Heart right ventricle (tissue), 16 donors: ENCODE results near the gene ADGRD2. TPM values are rescaled to one million over a fixed set of nuclear protein-coding genes. Genes with fewer than 3 reads are reported as not detected.

Experiments used
- ATAC-seq, 8 donors: fragments of 200-7000 bp; cut with Tn5 transposase; one replicate each; pipeline ENCODE4 v1.9.1; 2020; ENCODE audit warnings: mild to moderate bottlenecking in 8 of 8, moderate library complexity in 8 of 8, moderate number of reproducible peaks in 1 of 8
- DNase-seq, 2 donors: peaks; one replicate each; pipeline ENCODE4 v3.0.0-alpha.2; 2020
- H3K27ac ChIP-seq, 10 donors: fragments of 200-600 bp; sonication (generic) in 2 of 10; one replicate each; pipeline versions ENCODE4 v1.5.0 to v1.8.0; 2020 to 2022; ENCODE audit warnings: mild to moderate bottlenecking in 3 of 10
- H3K27me3 ChIP-seq, 7 donors: fragments of 200-600 bp; one replicate each; pipeline ENCODE4 v1.8.0; 2021 to 2022; ENCODE audit warnings: mild to moderate bottlenecking in 2 of 7
- H3K36me3 ChIP-seq, 9 donors: fragments of 200-600 bp; sonication (generic) in 1 of 9; one replicate each; pipeline versions ENCODE4 v1.5.0 to v1.8.0; 2020 to 2022; ENCODE audit warnings: mild to moderate bottlenecking in 2 of 9
- H3K4me1 ChIP-seq, 9 donors: fragments of 200-600 bp; sonication (generic) in 1 of 9; one replicate each; pipeline versions ENCODE4 v1.5.0 to v1.8.0; 2020 to 2022; ENCODE audit warnings: mild to moderate bottlenecking in 4 of 9
- H3K4me3 ChIP-seq, 10 donors: fragments of 200-600 bp; sonication (generic) in 2 of 10; one replicate each; pipeline versions ENCODE4 v1.5.0 to v1.8.0; 2020 to 2022; ENCODE audit warnings: mild to moderate bottlenecking in 7 of 10, moderate library complexity in 2 of 10
- H3K9me3 ChIP-seq, 11 donors: fragments of 200-600 bp in 10 of 11; sonication (generic) in 2 of 11; one replicate each; pipeline versions ENCODE4 v1.5.0 to v1.8.0; 2013 to 2022; ENCODE audit warnings: mild to moderate bottlenecking in 2 of 11, control low read depth in 1 of 11, moderate library complexity in 1 of 11
- CTCF ChIP-seq, 9 donors: fragments of 200-600 bp; sonication (generic) in 2 of 9; IDR thresholded peaks; one replicate each; pipeline versions ENCODE4 v1.5.0 to v1.8.0; 2021 to 2022; ENCODE audit warnings: antibody characterized with exemption in 9 of 9, mild to moderate bottlenecking in 5 of 9, moderate library complexity in 1 of 9
- WGBS, 2 donors: extraction: QIAGEN DNeasy Blood & Tissue Kit; methylation state at CpG; one replicate each; pipeline ENCODE4 v1.1.7; 2013; ENCODE audit warnings: inconsistent platforms in 1 of 2; 5-methylcytosine and 5-hydroxymethylcytosine counted together
- intact Hi-C, 10 donors: fragments of 100-400 bp; cut with DNase I; formaldehyde crosslinking; loops; one replicate each; pipeline versions ENCODE4 v1.11.1 to v1.14.2; 2022
- polyA plus RNA-seq, 2 donors: library from polyadenylated mRNA; stranded (reverse); fragments of 200-250 nt; gene quantifications; one replicate each; pipeline ENCODE4 v1.2.3, GENCODE V29; 2013
- total RNA-seq, 10 donors: library from RNA; stranded (reverse); fragmentation: NEBNext Ultra II Directional in 3 of 10; extraction: Animal tissue kit (Norgen Biotek cat#: 25700) in 3 of 10; gene quantifications; one replicate each; pipeline versions ENCODE4 v1.2.1 to v1.2.4, GENCODE V29; 2021 to 2023
- donor health status: Arrhythmogenic right ventricular cardiomyopathy.
- donor health status: ischemic (EF 13 %, LVEDD 7.1; RV severe dilation, severe dysfunction).
- donor health status: healthy with polysubstance abuse.
- donor health status: DM: no; HTN: yes; CAD: no.
- donor health status: DM: no; HTN: no; CAD: no.
- donor health status: ischemic (EF 25% LVEDD 6.9; RV normal size, moderate dysfunction).
- donor health status: ischemic (EF 25% LVEDD 5.7; RV mildly dilated, moderate dysfunction).
- donor health status: healthy.
- donor health status: DM: yes; HTN: yes; CAD: no.
- donor health status: Ischemic cardiomyopathy.
- donor health status: ischemic (EF 35%, LVEDD 5.7; RV mildly dilated, moderate dysfunction).
- donor health status: nonischemic (EF 11% LVEDD 7.7; RV severe dilation, severe dysfunction).
- donor health status: DM: yes; HTN: yes; CAD: no.
- donor health status: PGD.
- donor health status: ischemic (EF 29% LVEDD 5.4; RV normal size, mild dysfunction).
- donor health status: nonischemic (EF 23%, LVEDD 6.1; RV moderate dilation, normal function).

Gene ADGRD2
- total and polyA plus RNA-seq, 12 donors = 0.03 to 0.68 TPM; not detected in 10

DNA sequence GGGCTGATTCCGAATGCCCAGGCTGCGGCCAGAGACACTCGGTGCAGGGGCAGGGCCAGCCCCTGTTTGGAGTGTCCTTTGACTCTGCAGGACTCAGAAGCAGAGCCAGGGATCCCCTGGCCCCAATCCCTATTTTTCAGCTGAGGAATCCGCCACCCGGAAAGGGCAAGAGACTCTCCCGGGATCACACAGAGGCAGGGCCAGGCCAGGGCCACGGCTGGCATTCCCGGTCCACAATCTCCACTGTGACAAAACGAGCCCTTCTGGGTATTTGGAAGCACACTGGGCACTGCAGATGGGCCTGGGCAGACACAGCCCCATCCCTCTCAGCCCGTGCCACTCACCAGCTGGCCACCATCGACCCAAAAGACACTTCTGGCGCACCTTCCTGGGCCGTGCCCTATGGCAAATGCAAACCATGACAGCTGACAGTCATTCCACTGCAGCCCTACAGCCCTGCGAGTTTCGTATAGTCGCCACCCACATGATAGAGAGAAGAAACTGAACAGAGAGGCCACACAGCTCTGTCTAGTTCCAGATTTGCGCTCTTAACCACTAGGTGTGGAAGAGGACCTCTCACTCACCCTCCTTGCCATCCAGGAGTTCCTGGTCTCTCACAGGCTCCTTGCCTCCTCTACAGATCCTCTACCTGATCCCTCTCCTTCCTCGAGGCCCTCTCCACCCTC is 43.7 kb downstream of the ADGRD2 start:
- intact Hi-C loops = no loop called here
- H3K9me3 ChIP-seq = no peaks in the 10 kb centered on the region
- H3K4me3 ChIP-seq = no peak overlapping the region
- no peak overlapping the region for H3K27ac ChIP-seq
- DNase-seq (no peak), ATAC-seq (no peak)
- no peak for TF ChIP-seq CTCF (IDR thresholded peaks at IDR 0.05)
- WGBS, 2 donors = 78 to 80% methylated on average over 18 of the region's 18 CpGs
- H3K36me3 ChIP-seq = no peaks in the 10 kb centered on the region
- peaks cover 0 to 52% (median 13%) of the 10 kb centered on the region in 7 donors for H3K27me3 ChIP-seq
- H3K4me1 ChIP-seq = no peaks in the 10 kb centered on the region

GRCh38 chr9:124495126-124496074 is 45.1 kb downstream of the ADGRD2 start:
- ATAC-seq (peak in 1 of 8 donors; percentile 36), DNase-seq (no peak)
- intact Hi-C loops = no loop called here
- peaks cover 0 to 54% (median 22%) of the 10 kb centered on the region in 7 donors for H3K27me3 ChIP-seq
- WGBS, 2 donors = 74 to 76% methylated on average over 31 of the region's 31 CpGs
- TF ChIP-seq CTCF (IDR thresholded peaks at IDR 0.05) = no peak
- H3K9me3 ChIP-seq = no peaks in the 10 kb centered on the region
- H3K27ac ChIP-seq = no peak overlapping the region
- no peak overlapping the region for H3K4me3 ChIP-seq
- H3K4me1 ChIP-seq = no peaks in the 10 kb centered on the region
- no peaks in the 10 kb centered on the region for H3K36me3 ChIP-seq

DNA sequence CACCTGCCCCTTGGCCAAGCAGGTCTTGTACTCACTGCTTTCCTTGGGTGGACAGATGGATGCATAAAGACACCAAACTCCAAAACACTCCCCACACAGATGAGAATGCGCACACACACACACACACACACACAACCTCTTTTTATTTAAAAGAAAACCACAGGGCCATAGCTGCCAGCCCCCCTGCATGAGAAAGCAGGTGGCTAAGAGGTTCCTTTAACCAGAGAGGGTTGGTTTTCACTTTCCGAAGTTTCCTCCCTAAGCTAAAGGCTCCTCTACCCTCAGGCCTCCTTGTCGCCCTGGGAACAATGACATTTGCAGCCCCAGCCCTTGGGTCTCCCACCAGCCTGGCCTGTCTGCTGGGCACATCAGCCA is 45.8 kb downstream of the ADGRD2 start:
- no peaks in the 10 kb centered on the region for H3K36me3 ChIP-seq
- H3K27me3 ChIP-seq = peaks cover 0 to 54% (median 24%) of the 10 kb centered on the region in 7 donors
- ATAC-seq (no peak), DNase-seq (no peak)
- H3K4me3 ChIP-seq = no peak overlapping the region
- H3K27ac ChIP-seq = no peak overlapping the region
- intact Hi-C loops = no loop called here
- H3K9me3 ChIP-seq = no peaks in the 10 kb centered on the region
- no peak for TF ChIP-seq CTCF (IDR thresholded peaks at IDR 0.05)
- no peaks in the 10 kb centered on the region for H3K4me1 ChIP-seq
- WGBS, 2 donors = 80 to 89% methylated on average over 3 of the region's 3 CpGs

GRCh38 chr9:124496463-124496862 is 46.2 kb downstream of the ADGRD2 start:
- 76 to 84% methylated on average over 15 of the region's 15 CpGs for WGBS, 2 donors
- no peak for ATAC-seq
- Histone ChIP-seq H3K27ac (no peak overlapping the region), H3K4me3 (no peak overlapping the region), H3K36me3 (no peaks in the 10 kb centered on the region), H3K4me1 (no peaks in the 10 kb centered on the region), H3K9me3 (no peaks in the 10 kb centered on the region), H3K27me3 (peaks cover 0 to 57% (median 28%) of the 10 kb centered on the region in 7 donors)
- TF ChIP-seq CTCF (IDR thresholded peaks at IDR 0.05) = no peak
- intact Hi-C loops = no loop called here
- DNase-seq = no peak
